ENCODE measurements around the gene PCBD1.

DNA sequence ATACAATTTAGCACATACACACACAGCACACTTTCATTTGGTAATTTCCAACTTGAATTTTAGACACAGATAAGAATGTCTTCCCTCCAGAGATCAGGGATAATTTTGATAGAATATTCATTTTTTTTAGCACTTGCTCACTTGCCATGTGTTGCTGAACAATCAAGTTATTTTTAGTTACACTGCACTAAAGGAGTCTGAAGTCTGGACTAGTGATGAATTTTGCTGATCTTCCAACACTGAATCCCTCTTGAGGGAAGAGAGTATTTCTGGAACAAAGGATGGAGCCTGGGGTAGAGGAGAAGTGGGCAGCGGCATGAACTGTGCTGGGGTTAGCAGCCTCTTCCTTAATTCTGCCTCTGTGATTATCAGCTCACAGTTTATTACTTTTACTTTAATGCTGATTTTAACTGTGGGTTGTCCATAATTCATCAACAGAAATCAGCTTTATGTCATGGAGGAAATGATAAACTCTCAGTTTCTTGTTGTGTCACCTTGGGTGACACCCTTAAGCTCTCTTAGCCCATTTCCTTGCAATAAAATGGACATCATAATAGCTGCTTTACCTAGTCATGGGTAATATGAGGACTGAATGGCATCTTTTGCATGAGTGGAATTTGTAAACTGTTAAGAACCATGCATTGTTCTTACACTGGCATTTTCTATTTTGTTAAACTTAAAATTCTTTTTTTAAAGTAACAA lies 40.6 kb downstream of the PCBD1 start:
- no peak for TF ChIP-seq EZH2phosphoT487 (IDR thresholded peaks at IDR 0.05; ENCODE audit: unreplicated experiment)
- TF ChIP-seq, protein P1, sequence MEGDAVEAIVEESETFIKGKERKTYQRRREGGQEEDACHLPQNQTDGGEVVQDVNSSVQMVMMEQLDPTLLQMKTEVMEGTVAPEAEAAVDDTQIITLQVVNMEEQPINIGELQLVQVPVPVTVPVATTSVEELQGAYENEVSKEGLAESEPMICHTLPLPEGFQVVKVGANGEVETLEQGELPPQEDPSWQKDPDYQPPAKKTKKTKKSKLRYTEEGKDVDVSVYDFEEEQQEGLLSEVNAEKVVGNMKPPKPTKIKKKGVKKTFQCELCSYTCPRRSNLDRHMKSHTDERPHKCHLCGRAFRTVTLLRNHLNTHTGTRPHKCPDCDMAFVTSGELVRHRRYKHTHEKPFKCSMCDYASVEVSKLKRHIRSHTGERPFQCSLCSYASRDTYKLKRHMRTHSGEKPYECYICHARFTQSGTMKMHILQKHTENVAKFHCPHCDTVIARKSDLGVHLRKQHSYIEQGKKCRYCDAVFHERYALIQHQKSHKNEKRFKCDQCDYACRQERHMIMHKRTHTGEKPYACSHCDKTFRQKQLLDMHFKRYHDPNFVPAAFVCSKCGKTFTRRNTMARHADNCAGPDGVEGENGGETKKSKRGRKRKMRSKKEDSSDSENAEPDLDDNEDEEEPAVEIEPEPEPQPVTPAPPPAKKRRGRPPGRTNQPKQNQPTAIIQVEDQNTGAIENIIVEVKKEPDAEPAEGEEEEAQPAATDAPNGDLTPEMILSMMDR (conservative IDR thresholded peaks at IDR 0.05; ENCODE audit: low read depth in 2 of 2), result no peak
- TF ChIP-seq EZH2 (IDR thresholded peaks at IDR 0.05; ENCODE audit: low read depth, unreplicated experiment), result no peak
- no peak for TF ChIP-seq POLR2AphosphoS5 (IDR thresholded peaks at IDR 0.05; ENCODE audit: low read depth)
- TF ChIP-seq NANOG (IDR thresholded peaks at IDR 0.05; ENCODE audit: borderline replicate concordance), result no peak
- no peak for TF ChIP-seq STAT1 (IDR thresholded peaks at IDR 0.05; ENCODE audit: unreplicated experiment)
- TF ChIP-seq JUNB (IDR thresholded peaks at IDR 0.05; ENCODE audit: unreplicated experiment), result no peak
- TF ChIP-seq, protein P2, sequence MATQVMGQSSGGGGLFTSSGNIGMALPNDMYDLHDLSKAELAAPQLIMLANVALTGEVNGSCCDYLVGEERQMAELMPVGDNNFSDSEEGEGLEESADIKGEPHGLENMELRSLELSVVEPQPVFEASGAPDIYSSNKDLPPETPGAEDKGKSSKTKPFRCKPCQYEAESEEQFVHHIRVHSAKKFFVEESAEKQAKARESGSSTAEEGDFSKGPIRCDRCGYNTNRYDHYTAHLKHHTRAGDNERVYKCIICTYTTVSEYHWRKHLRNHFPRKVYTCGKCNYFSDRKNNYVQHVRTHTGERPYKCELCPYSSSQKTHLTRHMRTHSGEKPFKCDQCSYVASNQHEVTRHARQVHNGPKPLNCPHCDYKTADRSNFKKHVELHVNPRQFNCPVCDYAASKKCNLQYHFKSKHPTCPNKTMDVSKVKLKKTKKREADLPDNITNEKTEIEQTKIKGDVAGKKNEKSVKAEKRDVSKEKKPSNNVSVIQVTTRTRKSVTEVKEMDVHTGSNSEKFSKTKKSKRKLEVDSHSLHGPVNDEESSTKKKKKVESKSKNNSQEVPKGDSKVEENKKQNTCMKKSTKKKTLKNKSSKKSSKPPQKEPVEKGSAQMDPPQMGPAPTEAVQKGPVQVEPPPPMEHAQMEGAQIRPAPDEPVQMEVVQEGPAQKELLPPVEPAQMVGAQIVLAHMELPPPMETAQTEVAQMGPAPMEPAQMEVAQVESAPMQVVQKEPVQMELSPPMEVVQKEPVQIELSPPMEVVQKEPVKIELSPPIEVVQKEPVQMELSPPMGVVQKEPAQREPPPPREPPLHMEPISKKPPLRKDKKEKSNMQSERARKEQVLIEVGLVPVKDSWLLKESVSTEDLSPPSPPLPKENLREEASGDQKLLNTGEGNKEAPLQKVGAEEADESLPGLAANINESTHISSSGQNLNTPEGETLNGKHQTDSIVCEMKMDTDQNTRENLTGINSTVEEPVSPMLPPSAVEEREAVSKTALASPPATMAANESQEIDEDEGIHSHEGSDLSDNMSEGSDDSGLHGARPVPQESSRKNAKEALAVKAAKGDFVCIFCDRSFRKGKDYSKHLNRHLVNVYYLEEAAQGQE (IDR thresholded peaks at IDR 0.05; ENCODE audit: unreplicated experiment), result no peak
- no peak for TF ChIP-seq ZNF114 (CRISPR knock-in tag; IDR thresholded peaks at IDR 0.05)
- no peak for TF ChIP-seq CREB1 (CRISPR knock-in tag; IDR thresholded peaks at IDR 0.05; ENCODE audit: low read depth)
- TF ChIP-seq, protein P3, sequence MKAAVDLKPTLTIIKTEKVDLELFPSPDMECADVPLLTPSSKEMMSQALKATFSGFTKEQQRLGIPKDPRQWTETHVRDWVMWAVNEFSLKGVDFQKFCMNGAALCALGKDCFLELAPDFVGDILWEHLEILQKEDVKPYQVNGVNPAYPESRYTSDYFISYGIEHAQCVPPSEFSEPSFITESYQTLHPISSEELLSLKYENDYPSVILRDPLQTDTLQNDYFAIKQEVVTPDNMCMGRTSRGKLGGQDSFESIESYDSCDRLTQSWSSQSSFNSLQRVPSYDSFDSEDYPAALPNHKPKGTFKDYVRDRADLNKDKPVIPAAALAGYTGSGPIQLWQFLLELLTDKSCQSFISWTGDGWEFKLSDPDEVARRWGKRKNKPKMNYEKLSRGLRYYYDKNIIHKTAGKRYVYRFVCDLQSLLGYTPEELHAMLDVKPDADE (IDR thresholded peaks at IDR 0.05), result no peak
- TF ChIP-seq ZNF331 (CRISPR knock-in tag; IDR thresholded peaks at IDR 0.05; ENCODE audit: low read depth), result no peak

Measured in GM23338 (cell line).